Ascending aorta (tissue), 2 donors: Measurements from ENCODE around the gene P4HA2. TPM values are rescaled to one million over a fixed set of nuclear protein-coding genes. Genes with fewer than 3 reads are reported as not detected.
A peak's percentile ranks its signal among the peaks of the same experiment; 100 is the strongest.

Experiments
- DNase-seq, 2 donors: peaks; one replicate each; pipeline ENCODE4 v3.0.0-alpha.2; 2019; ENCODE audit warnings: low spot score in 2 of 2
- H3K27ac ChIP-seq, 2 donors: fragments of 200-600 bp; sonication (generic); one replicate each; pipeline ENCODE4 v1.5.1; 2016 to 2017; ENCODE audit warnings: mild to moderate bottlenecking in 1 of 2
- H3K27me3 ChIP-seq: fragments of 200-600 bp; sonication (generic); one replicate; pipeline ENCODE4 v1.5.1; 2017
- H3K36me3 ChIP-seq, 2 donors: fragments of 200-600 bp; sonication (generic); one replicate each; pipeline ENCODE4 v1.5.1; 2016
- H3K4me1 ChIP-seq, 2 donors: fragments of 200-600 bp; sonication (generic); one replicate each; pipeline ENCODE4 v1.5.1; 2016 to 2017; ENCODE audit warnings: mild to moderate bottlenecking in 1 of 2
- H3K4me3 ChIP-seq, 2 donors: fragments of 200-600 bp; sonication (generic); one replicate each; pipeline ENCODE4 v1.5.1; 2016 to 2017; ENCODE audit warnings: mild to moderate bottlenecking in 1 of 2
- H3K9me3 ChIP-seq, 2 donors: fragments of 200-600 bp; sonication (generic); one replicate each; pipeline ENCODE4 v1.5.1; 2016
- intact Hi-C: fragments of 100-400 bp; cut with DNase I; formaldehyde crosslinking; loops from one replicate; pipeline ENCODE4 v1.15.1; 2023
- total RNA-seq: library from RNA; depleted of rRNA; stranded (reverse); fragments of >200 nt; gene quantifications from one replicate; pipeline ENCODE4 v1.1.0, GENCODE V29; 2016
- TF ChIP-seq, protein P1 (sequence below), 3 experiments: fragments of 200-600 bp in 2 of 3; fragments of 450-650 bp in 1 of 3; sonication (generic) in 2 of 3; IDR thresholded peaks; one replicate each; pipeline ENCODE4 v1.5.1; 2016 to 2019; ENCODE audit warnings: antibody characterized with exemption in 3 of 3, mild to moderate bottlenecking in 1 of 3, moderate library complexity in 1 of 3

Gene P4HA2
- total RNA-seq, 1 donor from 2014 or later: 22.6 TPM

DNA sequence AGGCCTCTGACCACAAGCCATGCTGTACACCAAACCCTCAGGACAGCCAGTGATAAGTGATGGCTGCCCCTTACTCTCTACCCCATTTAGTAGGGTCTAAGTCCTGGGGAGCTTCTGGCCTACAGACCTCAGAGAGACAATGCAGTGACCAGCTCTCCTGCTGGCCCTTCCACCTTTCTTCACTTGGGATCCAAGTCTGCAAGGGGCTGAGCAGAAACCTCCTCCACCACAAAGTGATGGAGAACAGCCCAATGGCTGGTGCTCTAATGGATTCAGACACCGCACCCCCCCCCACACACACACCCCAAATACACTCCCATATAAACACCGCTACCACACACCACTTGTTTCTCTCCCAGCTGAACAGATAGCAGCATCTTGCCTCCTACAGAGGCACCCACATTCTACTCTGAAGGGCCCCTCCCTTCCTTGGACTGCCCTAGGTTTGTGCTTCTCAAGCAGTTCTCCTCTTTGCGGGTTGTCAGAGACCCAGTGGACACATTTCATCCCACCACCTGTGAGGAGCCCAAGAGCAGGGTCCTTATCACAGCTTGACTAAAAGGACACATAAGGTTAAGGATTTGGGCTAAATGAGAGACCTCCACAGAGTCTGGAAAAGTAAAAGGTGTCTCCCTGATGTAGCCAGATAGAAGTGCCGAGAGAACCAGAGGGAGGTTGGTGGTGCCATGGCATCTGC is 28.6 kb upstream of the P4HA2 start:
- Histone ChIP-seq H3K9me3 (no peaks in the 10 kb centered on the region), H3K27me3 (no peaks in the 10 kb centered on the region), H3K36me3 (no peaks in the 10 kb centered on the region), H3K4me3 (no peak overlapping the region), H3K27ac (no peak overlapping the region), H3K4me1 (peaks cover 18 to 49% of the 10 kb centered on the region in 2 donors)
- TF ChIP-seq, protein P1, sequence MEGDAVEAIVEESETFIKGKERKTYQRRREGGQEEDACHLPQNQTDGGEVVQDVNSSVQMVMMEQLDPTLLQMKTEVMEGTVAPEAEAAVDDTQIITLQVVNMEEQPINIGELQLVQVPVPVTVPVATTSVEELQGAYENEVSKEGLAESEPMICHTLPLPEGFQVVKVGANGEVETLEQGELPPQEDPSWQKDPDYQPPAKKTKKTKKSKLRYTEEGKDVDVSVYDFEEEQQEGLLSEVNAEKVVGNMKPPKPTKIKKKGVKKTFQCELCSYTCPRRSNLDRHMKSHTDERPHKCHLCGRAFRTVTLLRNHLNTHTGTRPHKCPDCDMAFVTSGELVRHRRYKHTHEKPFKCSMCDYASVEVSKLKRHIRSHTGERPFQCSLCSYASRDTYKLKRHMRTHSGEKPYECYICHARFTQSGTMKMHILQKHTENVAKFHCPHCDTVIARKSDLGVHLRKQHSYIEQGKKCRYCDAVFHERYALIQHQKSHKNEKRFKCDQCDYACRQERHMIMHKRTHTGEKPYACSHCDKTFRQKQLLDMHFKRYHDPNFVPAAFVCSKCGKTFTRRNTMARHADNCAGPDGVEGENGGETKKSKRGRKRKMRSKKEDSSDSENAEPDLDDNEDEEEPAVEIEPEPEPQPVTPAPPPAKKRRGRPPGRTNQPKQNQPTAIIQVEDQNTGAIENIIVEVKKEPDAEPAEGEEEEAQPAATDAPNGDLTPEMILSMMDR (IDR thresholded peaks at IDR 0.05): no peak
- DNase-seq: peak in 1 of 2 donors; percentile 52
- intact Hi-C loops: loop anchor here (2.0 to 10.0 kb wide), 3 partner anchors 17 to 621 kb away; partner anchors contain the start of gene RAPGEF6

DNA sequence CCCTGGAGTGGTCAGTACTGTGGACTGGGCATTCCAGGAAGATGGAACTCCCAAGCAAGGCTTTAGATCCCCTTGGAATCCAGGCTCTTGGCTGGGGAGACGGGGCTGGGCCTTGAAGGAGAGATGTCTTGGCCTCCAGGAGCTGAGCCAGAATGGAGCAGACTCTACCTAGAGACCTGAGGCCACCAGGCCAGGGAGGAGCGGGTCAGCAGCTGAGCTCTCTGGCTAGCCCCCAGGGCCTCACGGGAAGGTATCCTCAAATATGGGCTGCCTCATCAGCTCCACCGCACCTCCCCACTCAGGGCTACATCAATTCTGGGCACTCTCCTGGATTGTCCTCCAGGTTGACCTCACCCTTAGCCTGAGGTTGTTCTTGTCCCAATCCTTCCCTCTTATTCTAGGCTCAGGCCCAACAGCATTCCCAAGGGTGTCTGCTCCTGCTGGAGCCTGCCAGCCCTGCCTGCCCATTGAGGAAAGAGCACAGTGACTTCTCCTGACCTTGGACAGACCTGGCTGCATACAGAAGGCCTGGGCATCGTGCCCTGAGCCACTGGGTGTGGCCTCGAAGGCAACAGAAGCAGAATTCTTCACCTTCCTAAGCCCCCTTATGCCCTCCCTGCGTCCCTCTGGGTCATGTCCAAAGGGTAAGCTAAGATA is 26.8 kb upstream of the P4HA2 start:
- H3K4me1 ChIP-seq: peaks cover 5 to 31% of the 10 kb centered on the region in 2 donors
- DNase-seq: peak in 1 of 2 donors; percentile 87
- H3K4me3 ChIP-seq: no peak overlapping the region

DNA sequence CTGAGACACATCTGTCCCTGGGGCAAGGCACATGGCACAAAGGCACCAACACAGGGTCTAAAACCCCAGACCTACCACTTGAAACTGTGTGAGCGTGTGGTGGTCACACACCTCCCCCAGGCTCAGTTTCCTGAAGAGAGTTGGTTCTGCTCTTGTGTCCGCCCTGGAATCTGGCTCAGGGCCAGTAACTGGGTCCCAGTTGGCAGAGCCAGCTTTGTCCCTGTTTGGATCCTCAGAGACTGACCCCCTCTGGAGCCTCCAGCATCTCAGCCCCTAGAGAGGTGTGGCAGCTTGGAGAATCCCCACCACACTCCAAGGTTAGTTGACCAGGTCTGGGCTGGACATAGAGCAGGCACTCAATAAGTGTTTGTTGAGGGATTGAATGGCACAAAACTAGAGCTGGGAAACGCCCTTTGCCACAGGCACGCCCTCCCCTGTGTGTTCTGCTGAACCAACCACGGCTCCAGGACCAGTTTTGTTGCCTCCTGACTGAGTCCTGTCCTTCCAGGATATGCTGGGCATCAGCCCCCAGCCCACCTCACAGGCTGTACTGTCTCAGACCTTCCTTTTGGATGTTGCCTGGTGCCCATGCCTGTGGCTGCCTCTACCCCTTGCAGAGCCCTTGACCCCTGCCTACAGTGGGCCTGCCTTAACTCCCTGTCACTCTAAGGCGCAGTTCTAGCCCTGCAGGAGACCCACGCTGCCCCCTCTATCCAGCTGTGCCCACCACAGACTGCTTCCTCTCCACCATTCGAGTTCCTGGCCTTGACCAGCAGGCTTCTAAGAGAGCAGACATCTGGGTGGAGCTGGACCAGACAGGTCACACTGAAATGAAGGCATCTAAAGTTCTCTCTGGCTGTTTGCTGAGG is 26.0 kb upstream of the P4HA2 start:
- intact Hi-C loops: loop anchor here (5.0 to 10.0 kb wide), 3 partner anchors 149 to 619 kb away; partner anchors contain the start of gene RAPGEF6
- Histone ChIP-seq H3K4me1 (peaks cover 5 to 28% of the 10 kb centered on the region in 2 donors), H3K27ac (peak overlapping the region; percentile 80 to 88), H3K9me3 (no peaks in the 10 kb centered on the region), H3K27me3 (no peaks in the 10 kb centered on the region), H3K4me3 (no peak overlapping the region), H3K36me3 (no peaks in the 10 kb centered on the region)
- DNase-seq: peak in 1 of 2 donors; percentile 61
- TF ChIP-seq, protein P1 (IDR thresholded peaks at IDR 0.05): no peak

More for the DNA sequence above, 26.8 kb upstream of the P4HA2 start:
- Histone ChIP-seq H3K27me3 (no peaks in the 10 kb centered on the region), H3K9me3 (no peaks in the 10 kb centered on the region), H3K36me3 (no peaks in the 10 kb centered on the region), H3K27ac (peak overlapping the region; percentile 80 to 88)
- intact Hi-C loops: loop anchor here (5.0 to 10.0 kb wide), 3 partner anchors 150 to 620 kb away; partner anchors contain the start of gene RAPGEF6
- TF ChIP-seq, protein P1 (IDR thresholded peaks at IDR 0.05): no peak

DNA sequence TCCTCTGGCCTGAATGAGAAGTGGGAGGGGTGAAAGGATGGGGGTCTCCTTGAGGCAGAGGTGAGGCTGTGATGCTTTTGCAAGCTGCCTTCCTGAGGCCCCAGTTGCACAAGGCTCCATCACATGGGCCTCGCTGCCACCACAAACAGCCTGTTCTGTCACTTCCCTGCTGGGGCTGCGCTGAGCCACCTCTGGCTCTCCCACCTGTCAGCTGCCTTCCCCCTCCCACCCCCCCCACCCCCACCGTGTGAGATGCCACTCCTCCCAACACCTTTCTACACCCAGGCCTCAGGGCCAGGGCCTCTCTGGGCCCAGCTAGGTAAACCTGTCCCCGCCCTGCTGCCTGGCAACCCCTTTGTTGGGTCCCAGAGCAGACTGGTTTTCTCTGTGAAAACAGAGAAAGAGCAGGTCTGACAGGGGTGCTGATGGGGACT is 25.4 kb upstream of the P4HA2 start:
- Histone ChIP-seq H3K4me1 (peaks cover 5 to 28% of the 10 kb centered on the region in 2 donors), H3K27me3 (no peaks in the 10 kb centered on the region), H3K4me3 (no peak overlapping the region), H3K27ac (peak overlapping the region; percentile 80 to 88), H3K9me3 (no peaks in the 10 kb centered on the region), H3K36me3 (no peaks in the 10 kb centered on the region)
- DNase-seq: peak in 1 of 2 donors; percentile 56
- intact Hi-C loops: loop anchor here (5.0 to 10.0 kb wide), 3 partner anchors 148 to 618 kb away; partner anchors contain the start of gene RAPGEF6
- TF ChIP-seq, protein P1 (IDR thresholded peaks at IDR 0.05): no peak

DNA sequence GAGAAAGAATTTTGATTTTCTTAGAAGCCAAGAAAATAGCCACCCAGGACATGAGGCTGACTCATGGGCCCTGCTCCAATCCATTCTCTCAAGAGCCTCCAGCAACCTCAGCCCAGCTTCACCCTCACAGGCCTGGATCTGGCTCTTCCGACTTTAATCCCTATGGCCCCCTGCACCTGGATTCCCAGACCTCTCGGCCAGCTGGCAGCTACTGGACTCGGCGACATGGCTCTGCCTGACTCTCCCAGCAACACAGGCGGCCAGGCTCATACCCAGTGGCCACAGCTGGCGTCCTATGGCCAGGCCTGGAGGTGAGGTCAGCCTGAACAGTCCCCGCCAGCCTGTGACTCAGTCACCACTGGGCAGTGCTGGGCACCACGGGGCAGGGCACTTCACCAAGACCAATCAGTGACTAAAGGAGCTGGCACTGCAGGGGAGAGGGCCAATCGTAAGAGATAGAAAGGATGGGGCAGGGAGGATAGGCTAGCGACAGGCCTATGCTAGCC is 23.6 kb upstream of the P4HA2 start:
- H3K36me3 ChIP-seq: no peaks in the 10 kb centered on the region
- H3K27ac ChIP-seq: peak overlapping the region; percentile 80 to 88
- H3K4me1 ChIP-seq: peaks cover 5 to 23% of the 10 kb centered on the region in 2 donors
- H3K4me3 ChIP-seq: no peak overlapping the region
- peak; percentile 70 to 92 for DNase-seq
- TF ChIP-seq, protein P1 (IDR thresholded peaks at IDR 0.05): no peak
- no peaks in the 10 kb centered on the region for H3K27me3 ChIP-seq
- intact Hi-C loops: loop anchor here (1.0 to 10.0 kb wide), 4 partner anchors 43 to 616 kb away; partner anchors contain the start of genes RAPGEF6 and SLC22A4
- H3K9me3 ChIP-seq: peaks cover 0 to 13% of the 10 kb centered on the region in 2 donors
